Activated CD8-positive, alpha-beta T cell treated with anti-CD3 and anti-CD28 coated beads for 36 hours (primary cell): Measurements from ENCODE around the gene EFNA5. TPM values are rescaled to one million over a fixed set of nuclear protein-coding genes. Genes with fewer than 3 reads are reported as not detected.

ENCODE experiments used
- ATAC-seq: fragments of 200-7000 bp; cut with Tn5 transposase; one replicate; pipeline ENCODE4 v1.10.0; 2021; ENCODE audit warnings: mild to moderate bottlenecking, moderate library complexity
- CTCF ChIA-PET: fragments of 350-600 bp; sonication (Branson Sonifier 250); formaldehyde crosslinking; loops from one replicate; lab custom pipeline; 2021; ENCODE audit warnings: antibody characterized with exemption; lab: Charles Lee
- POLR2A ChIA-PET: fragments of 350-600 bp; sonication (Branson Sonifier 250); formaldehyde crosslinking; loops from one replicate; lab custom pipeline; 2021; ENCODE audit warnings: antibody characterized with exemption; lab: Charles Lee
- DNase-seq: peaks from one replicate; pipeline ENCODE4 v3.0.0-alpha.2; 2020
- H3K27ac Mint-ChIP-seq: one replicate; pipeline ENCODE4 v1.8.0; 2021; ENCODE audit warnings: mild to moderate bottlenecking, mixed read lengths
- H3K27me3 Mint-ChIP-seq: one replicate; pipeline ENCODE4 v1.8.0; 2021; ENCODE audit warnings: mixed read lengths
- H3K36me3 Mint-ChIP-seq: one replicate; pipeline ENCODE4 v1.8.0; 2021; ENCODE audit warnings: low read depth, mixed read lengths
- H3K4me1 Mint-ChIP-seq: one replicate; pipeline ENCODE4 v1.8.0; 2021; ENCODE audit warnings: low read depth, mixed read lengths
- H3K4me3 Mint-ChIP-seq: one replicate; pipeline ENCODE4 v1.8.0; 2021; ENCODE audit warnings: mild to moderate bottlenecking, moderate library complexity, mixed read lengths
- H3K9me3 Mint-ChIP-seq: one replicate; pipeline ENCODE4 v1.8.0; 2021; ENCODE audit warnings: mixed read lengths
- intact Hi-C: fragments of 100-400 bp; cut with micrococcal nuclease; formaldehyde crosslinking; loops from one replicate; pipeline ENCODE4 v1.10.0; 2022
- total RNA-seq, 2 experiments: library from RNA; stranded (reverse); gene quantifications; one replicate each; pipeline ENCODE4 v1.2.3, GENCODE V29; 2021
- TF ChIP-seq, protein P1 (sequence below): fragments of 200-600 bp; IDR thresholded peaks from one replicate; pipeline ENCODE4 v1.8.0; 2022; ENCODE audit warnings: antibody characterized with exemption, mild to moderate bottlenecking

EFNA5 gene
- total RNA-seq, 2 experiments from 2014 or later: not detected

DNA sequence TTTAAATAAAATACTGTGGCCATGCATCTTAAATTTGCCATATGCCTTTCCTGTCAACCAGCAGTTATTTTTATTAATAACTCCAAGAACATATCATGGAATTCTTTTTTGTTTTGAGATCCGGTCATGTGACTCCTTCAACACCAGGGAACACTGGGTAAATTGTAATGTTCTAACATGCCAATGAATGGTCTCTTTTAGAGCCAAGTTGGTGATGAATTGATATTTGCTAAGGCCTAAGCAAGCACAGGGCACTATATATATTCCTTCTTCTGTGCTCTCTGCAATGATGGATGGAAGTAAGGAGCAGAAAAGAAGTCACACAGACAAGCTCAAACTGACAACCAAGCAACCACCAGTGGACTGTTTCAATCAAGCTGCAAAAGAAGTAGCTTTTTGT is 124.0 kb downstream of the EFNA5 start:
- CTCF ChIA-PET: interaction anchor here (1.5 to 2.4 kb wide), 2 partner anchors 9 to 25 kb away, joined by 3 to 5 read pairs; no protein-coding TSS in a partner anchor
- Mint-ChIP-seq H3K36me3 (no peaks in the 10 kb centered on the region), H3K27me3 (no peaks in the 10 kb centered on the region), H3K9me3 (no peaks in the 10 kb centered on the region), H3K27ac (no peak overlapping the region), H3K4me1 (no peaks in the 10 kb centered on the region), H3K4me3 (no peak overlapping the region)
- DNase-seq: no peak
- intact Hi-C loops: no loop called here
- ATAC-seq: no peak
- POLR2A ChIA-PET: no interaction called here
- TF ChIP-seq, protein P1, sequence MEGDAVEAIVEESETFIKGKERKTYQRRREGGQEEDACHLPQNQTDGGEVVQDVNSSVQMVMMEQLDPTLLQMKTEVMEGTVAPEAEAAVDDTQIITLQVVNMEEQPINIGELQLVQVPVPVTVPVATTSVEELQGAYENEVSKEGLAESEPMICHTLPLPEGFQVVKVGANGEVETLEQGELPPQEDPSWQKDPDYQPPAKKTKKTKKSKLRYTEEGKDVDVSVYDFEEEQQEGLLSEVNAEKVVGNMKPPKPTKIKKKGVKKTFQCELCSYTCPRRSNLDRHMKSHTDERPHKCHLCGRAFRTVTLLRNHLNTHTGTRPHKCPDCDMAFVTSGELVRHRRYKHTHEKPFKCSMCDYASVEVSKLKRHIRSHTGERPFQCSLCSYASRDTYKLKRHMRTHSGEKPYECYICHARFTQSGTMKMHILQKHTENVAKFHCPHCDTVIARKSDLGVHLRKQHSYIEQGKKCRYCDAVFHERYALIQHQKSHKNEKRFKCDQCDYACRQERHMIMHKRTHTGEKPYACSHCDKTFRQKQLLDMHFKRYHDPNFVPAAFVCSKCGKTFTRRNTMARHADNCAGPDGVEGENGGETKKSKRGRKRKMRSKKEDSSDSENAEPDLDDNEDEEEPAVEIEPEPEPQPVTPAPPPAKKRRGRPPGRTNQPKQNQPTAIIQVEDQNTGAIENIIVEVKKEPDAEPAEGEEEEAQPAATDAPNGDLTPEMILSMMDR: no peak

DNA sequence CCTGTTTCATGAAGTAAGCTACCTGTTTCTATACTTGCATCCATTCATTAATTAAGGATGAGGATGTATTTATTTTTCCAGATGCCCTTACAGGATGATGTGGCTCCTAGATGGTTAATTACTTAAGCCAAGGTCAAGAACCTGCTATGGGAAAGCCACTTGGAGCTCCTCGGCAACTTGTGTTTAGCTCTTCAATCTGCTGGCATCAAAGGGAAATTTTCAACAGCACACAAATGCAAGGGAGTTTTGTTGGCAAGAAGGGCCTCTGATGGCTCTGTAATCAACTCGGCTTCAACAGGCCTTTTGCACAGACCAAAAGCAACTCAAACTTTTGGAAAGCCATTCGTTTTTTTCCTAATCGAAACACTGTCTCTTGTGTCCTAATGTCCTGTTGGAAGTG is 125.3 kb downstream of the EFNA5 start:
- POLR2A ChIA-PET: no interaction called here
- TF ChIP-seq, protein P1: no peak
- CTCF ChIA-PET: interaction anchor here (1.3 to 1.4 kb wide), 2 partner anchors 21 to 27 kb away, joined by 3 to 6 read pairs; no protein-coding TSS in a partner anchor
- Mint-ChIP-seq H3K36me3 (no peaks in the 10 kb centered on the region), H3K27ac (no peak overlapping the region), H3K9me3 (no peaks in the 10 kb centered on the region), H3K27me3 (no peaks in the 10 kb centered on the region), H3K4me1 (no peaks in the 10 kb centered on the region), H3K4me3 (no peak overlapping the region)
- intact Hi-C loops: no loop called here
- no peak for ATAC-seq
- DNase-seq: no peak

DNA sequence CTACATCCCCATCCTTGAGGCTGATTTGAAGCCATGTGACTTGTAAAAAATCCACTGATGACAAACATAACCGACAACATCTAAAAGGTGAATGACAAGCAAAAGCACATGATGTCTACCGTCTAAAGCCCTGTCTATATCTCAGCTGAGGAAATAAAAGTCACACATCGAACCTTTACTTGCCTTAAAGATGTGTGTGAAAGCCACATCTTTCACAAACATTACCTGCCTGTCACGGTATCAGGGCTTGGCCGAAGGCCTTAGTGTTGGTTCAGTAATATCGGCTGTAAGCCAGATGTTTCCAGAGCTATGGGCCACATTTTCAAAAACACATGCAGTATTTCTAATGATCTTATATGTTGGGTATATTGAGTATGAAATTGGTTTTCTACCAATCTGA is 125.8 kb downstream of the EFNA5 start:
- no peak for ATAC-seq

DNA sequence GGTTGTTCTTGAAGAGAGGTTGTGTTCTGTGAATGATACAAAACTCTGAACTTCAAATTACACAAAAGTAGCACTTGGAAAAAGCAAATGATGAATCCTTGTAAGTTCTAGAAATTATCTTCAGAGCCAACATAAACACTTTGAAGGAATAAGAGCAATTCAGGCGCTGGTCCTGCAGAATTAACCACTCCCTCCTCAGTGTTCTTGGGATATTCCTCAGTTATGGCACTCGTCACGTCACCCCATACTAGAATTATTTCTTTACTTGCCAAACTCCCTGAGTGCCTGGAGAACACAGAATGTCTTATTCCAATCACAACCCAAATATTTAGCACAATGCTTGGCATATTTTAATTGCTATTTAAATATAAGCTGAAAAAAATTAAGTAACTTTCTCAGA is 126.3 kb downstream of the EFNA5 start:
- DNase-seq (no peak), ATAC-seq (no peak)
- ChIA-PET CTCF (interaction anchor here (1.3 to 1.4 kb wide), 2 partner anchors 20 to 28 kb away, joined by 3 to 6 read pairs; no protein-coding TSS in a partner anchor), POLR2A (no interaction called here)
- Mint-ChIP-seq H3K4me1 (no peaks in the 10 kb centered on the region), H3K27me3 (peaks cover 3% of the 10 kb centered on the region), H3K4me3 (no peak overlapping the region), H3K9me3 (no peaks in the 10 kb centered on the region), H3K27ac (no peak overlapping the region), H3K36me3 (no peaks in the 10 kb centered on the region)
- TF ChIP-seq, protein P1: no peak
- intact Hi-C loops: no loop called here

More for the DNA sequence above, 125.8 kb downstream of the EFNA5 start:
- TF ChIP-seq, protein P1: no peak
- Mint-ChIP-seq H3K4me1 (no peaks in the 10 kb centered on the region), H3K9me3 (no peaks in the 10 kb centered on the region), H3K36me3 (no peaks in the 10 kb centered on the region), H3K27ac (no peak overlapping the region), H3K4me3 (no peak overlapping the region), H3K27me3 (peaks cover under 1% of the 10 kb centered on the region)
- ChIA-PET POLR2A (no interaction called here), CTCF (interaction anchor here (1.3 to 1.4 kb wide), 2 partner anchors 21 to 27 kb away, joined by 3 to 6 read pairs; no protein-coding TSS in a partner anchor)
- DNase-seq: no peak
- intact Hi-C loops: no loop called here

DNA sequence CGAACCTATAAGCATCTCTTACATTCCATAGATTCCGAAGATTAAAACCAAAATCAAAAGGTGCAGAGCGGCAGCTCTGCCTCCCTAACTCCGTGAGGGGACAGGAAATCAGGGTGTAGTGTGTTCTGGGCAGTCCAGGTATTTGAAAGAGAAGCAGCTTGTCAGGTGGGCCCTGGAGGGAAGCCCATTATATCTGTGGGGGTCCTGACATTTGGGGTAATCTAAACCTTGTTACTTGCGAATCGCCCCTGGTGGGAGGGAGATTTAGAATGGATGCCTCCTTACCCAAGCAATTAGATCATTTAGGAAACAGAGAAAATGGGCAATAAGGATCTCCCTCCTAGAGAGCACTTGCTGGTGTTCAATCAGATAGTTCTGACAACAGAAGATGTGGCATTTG is 126.9 kb downstream of the EFNA5 start:
- H3K4me3 Mint-ChIP-seq: no peak overlapping the region
- intact Hi-C loops: no loop called here
- DNase-seq (no peak), ATAC-seq (no peak)
- H3K27ac Mint-ChIP-seq: no peak overlapping the region
- peaks cover 3% of the 10 kb centered on the region for H3K27me3 Mint-ChIP-seq
- TF ChIP-seq, protein P1: no peak
- no peaks in the 10 kb centered on the region for H3K36me3 Mint-ChIP-seq
- H3K4me1 Mint-ChIP-seq: no peaks in the 10 kb centered on the region
- no peaks in the 10 kb centered on the region for H3K9me3 Mint-ChIP-seq
- ChIA-PET POLR2A (no interaction called here), CTCF (no interaction called here)
